ENCODE data around the gene PAQR9. TPM values are rescaled to one million over a fixed set of nuclear protein-coding genes. Genes with fewer than 3 reads are reported as not detected.
A peak's percentile ranks its signal among the peaks of the same experiment; 100 is the strongest.

Gene PAQR9
- total and polyA plus RNA-seq, 9 of the 15 experiments (the other 6 are each of a cell fraction or from before 2014, with no cell fraction given): 0.04 to 0.58 (median 0.22) TPM

DNA sequence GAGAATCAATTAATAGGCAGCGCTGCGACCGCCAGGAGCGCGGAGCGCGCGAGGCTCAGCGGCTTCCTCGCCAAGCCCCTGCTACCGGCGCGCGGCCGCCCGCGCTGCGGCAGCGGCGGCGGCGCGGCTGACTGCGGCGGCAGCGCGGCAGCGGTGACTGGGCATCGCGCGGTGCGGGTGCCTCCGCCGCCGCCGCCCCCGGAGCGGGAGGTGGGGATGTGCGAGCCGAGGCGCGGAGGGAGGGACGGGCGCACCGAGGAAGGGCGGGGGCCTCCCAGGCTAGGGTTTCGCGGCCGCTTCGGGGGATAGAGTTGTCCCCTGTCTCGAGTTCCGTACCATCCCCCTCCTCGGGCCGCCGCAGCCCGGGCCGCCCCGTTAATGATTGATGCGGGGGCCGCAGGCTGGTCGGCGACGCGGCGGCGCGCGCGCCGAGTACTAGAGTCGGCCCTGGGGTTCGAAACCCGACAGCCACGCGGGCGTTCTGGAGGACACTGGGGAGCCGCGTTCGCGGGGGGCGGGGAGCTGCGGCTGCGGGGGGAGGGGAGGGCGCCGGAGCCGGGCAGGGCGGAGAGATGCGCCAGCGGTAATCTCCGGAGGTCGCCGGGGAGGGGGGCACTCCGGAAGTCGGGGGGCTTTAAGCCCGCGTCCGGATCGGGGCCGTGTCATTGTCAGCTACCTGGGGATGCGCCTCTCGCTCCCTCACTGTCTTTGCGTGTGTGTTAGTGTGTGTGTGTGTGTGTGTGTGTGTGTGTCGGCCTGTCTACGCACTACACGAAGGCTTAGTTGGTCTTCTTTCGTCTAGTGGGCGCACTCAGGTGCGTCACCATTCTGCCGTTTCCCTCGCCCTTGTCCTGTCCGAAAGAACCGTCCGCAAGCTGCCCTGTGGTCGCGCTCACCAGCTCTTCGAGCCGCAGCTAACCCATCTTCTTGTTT is at the start of gene PAQR9 (continued):
- TF ChIP-seq, protein P1, sequence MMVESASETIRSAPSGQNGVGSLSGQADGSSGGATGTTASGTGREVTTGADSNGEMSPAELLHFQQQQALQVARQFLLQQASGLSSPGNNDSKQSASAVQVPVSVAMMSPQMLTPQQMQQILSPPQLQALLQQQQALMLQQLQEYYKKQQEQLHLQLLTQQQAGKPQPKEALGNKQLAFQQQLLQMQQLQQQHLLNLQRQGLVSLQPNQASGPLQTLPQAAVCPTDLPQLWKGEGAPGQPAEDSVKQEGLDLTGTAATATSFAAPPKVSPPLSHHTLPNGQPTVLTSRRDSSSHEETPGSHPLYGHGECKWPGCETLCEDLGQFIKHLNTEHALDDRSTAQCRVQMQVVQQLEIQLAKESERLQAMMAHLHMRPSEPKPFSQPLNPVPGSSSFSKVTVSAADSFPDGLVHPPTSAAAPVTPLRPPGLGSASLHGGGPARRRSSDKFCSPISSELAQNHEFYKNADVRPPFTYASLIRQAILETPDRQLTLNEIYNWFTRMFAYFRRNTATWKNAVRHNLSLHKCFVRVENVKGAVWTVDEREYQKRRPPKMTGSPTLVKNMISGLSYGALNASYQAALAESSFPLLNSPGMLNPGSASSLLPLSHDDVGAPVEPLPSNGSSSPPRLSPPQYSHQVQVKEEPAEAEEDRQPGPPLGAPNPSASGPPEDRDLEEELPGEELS (CRISPR knock-in tag; IDR thresholded peaks at IDR 0.05; ENCODE audit: borderline replicate concordance): no peak
- TF ChIP-seq EWSR1 (IDR thresholded peaks at IDR 0.05; ENCODE audit: borderline replicate concordance, low read depth, partially characterized antibody) (no peak), SAFB (IDR thresholded peaks at IDR 0.05; ENCODE audit: borderline replicate concordance, low read depth, low read length) (0 out of 2 replicates have a peak, but pooled peaks have one; percentile 44), ZNF224 (CRISPR knock-in tag; IDR thresholded peaks at IDR 0.05) (no peak), ASH1L (IDR thresholded peaks at IDR 0.05; ENCODE audit: borderline replicate concordance, low read depth, partially characterized antibody) (no peak), RBFOX2 (IDR thresholded peaks at IDR 0.05; ENCODE audit: low read depth, low read length) (peak; percentile 73), CHCHD3 (CRISPR knock-in tag; IDR thresholded peaks at IDR 0.05) (no peak), RCOR1 (IDR thresholded peaks at IDR 0.05; ENCODE audit: borderline replicate concordance in 1 of 2, low read depth in 2 of 2, low read length in 2 of 2) (no peak), EP300 (IDR thresholded peaks at IDR 0.05; ENCODE audit: low read length) (no peak), ZC3H11A (IDR thresholded peaks at IDR 0.05; ENCODE audit: low read depth, low read length) (no peak), PURB (CRISPR knock-in tag; IDR thresholded peaks at IDR 0.05; ENCODE audit: low read depth) (no peak), BCL6 (CRISPR knock-in tag; IDR thresholded peaks at IDR 0.05) (no peak), TCF7L2 (IDR thresholded peaks at IDR 0.05; ENCODE audit: low read depth, low read length) (no peak), RUNX1 (IDR thresholded peaks at IDR 0.05; ENCODE audit: low read depth) (no peak)
- TF ChIP-seq, protein P2, sequence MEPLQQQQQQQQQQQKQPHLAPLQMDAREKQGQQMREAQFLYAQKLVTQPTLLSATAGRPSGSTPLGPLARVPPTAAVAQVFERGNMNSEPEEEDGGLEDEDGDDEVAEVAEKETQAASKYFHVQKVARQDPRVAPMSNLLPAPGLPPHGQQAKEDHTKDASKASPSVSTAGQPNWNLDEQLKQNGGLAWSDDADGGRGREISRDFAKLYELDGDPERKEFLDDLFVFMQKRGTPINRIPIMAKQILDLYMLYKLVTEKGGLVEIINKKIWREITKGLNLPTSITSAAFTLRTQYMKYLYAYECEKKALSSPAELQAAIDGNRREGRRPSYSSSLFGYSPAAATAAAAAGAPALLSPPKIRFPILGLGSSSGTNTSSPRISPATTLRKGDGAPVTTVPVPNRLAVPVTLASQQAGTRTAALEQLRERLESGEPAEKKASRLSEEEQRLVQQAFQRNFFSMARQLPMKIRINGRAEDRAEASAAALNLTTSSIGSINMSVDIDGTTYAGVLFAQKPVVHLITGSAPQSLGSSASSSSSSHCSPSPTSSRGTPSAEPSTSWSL (CRISPR knock-in tag; IDR thresholded peaks at IDR 0.05; ENCODE audit: borderline replicate concordance): no peak
- TF ChIP-seq, protein P3, sequence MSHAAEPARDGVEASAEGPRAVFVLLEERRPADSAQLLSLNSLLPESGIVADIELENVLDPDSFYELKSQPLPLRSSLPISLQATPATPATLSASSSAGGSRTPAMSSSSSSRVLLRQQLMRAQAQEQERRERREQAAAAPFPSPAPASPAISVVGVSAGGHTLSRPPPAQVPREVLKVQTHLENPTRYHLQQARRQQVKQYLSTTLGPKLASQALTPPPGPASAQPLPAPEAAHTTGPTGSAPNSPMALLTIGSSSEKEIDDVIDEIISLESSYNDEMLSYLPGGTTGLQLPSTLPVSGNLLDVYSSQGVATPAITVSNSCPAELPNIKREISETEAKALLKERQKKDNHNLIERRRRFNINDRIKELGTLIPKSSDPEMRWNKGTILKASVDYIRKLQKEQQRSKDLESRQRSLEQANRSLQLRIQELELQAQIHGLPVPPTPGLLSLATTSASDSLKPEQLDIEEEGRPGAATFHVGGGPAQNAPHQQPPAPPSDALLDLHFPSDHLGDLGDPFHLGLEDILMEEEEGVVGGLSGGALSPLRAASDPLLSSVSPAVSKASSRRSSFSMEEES (CRISPR knock-in tag; IDR thresholded peaks at IDR 0.05): no peak
- TF ChIP-seq, protein P4, sequence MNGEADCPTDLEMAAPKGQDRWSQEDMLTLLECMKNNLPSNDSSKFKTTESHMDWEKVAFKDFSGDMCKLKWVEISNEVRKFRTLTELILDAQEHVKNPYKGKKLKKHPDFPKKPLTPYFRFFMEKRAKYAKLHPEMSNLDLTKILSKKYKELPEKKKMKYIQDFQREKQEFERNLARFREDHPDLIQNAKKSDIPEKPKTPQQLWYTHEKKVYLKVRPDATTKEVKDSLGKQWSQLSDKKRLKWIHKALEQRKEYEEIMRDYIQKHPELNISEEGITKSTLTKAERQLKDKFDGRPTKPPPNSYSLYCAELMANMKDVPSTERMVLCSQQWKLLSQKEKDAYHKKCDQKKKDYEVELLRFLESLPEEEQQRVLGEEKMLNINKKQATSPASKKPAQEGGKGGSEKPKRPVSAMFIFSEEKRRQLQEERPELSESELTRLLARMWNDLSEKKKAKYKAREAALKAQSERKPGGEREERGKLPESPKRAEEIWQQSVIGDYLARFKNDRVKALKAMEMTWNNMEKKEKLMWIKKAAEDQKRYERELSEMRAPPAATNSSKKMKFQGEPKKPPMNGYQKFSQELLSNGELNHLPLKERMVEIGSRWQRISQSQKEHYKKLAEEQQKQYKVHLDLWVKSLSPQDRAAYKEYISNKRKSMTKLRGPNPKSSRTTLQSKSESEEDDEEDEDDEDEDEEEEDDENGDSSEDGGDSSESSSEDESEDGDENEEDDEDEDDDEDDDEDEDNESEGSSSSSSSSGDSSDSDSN (IDR thresholded peaks at IDR 0.05; ENCODE audit: borderline replicate concordance in 1 of 2, low read depth in 2 of 2, low read length in 2 of 2): peak in 1 of 2 experiments; percentile 56; a peak in 1 of 4 replicates

Data from K562 (cell line).